Renal cortical epithelial cell (primary cell): ENCODE measurements around the gene HCFC1. TPM values are rescaled to one million over a fixed set of nuclear protein-coding genes. Genes with fewer than 3 reads are reported as not detected.

ENCODE experiments used
- DNase-seq: peaks from one replicate; pipeline ENCODE4 v3.0.0-alpha.2; 2011; ENCODE audit warnings: low read depth
- total RNA-seq: library from RNA; depleted of rRNA; stranded (reverse); fragments of >200 nt; gene quantifications from 2 replicates; pipeline ENCODE4 v1.2.3, GENCODE V29; 2014

The HCFC1 gene
- total RNA-seq, 1 donor from 2014 or later = 34.7 TPM

DNA sequence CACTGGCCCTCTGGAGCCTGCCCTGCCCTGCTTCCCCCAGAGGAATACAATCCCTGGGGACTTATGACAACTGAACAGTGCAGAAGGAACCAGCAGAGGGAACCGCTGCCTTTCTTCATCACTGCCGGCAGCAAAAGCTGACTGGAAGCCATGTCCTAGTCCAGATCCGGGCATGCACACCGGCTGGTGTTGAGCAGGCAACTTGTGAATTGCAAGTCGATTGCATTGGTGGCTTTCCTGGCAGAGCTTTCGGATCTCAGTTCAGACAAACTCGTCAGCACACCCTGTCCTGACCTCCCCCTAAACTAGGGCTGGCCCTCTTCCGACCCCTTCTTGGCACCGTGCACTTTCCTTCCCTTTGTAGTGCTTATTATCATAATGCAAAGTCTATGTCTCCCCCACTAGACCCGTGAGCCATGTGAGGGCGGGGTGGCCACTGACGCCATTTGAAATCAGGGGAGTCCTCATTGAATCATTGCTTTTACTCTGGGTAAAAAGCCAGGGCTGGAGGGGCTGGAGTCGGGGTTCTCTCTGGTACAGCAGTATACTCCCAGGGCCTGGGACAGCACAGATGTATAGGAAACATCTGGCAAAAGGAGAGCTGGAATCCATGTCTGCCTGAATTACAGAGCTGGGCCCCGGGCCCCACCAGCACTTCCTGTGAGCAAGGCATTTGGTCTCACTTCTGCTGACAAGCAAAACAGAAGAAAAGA is 47.3 kb downstream of the HCFC1 start:
- peak; percentile 43 for DNase-seq

DNA sequence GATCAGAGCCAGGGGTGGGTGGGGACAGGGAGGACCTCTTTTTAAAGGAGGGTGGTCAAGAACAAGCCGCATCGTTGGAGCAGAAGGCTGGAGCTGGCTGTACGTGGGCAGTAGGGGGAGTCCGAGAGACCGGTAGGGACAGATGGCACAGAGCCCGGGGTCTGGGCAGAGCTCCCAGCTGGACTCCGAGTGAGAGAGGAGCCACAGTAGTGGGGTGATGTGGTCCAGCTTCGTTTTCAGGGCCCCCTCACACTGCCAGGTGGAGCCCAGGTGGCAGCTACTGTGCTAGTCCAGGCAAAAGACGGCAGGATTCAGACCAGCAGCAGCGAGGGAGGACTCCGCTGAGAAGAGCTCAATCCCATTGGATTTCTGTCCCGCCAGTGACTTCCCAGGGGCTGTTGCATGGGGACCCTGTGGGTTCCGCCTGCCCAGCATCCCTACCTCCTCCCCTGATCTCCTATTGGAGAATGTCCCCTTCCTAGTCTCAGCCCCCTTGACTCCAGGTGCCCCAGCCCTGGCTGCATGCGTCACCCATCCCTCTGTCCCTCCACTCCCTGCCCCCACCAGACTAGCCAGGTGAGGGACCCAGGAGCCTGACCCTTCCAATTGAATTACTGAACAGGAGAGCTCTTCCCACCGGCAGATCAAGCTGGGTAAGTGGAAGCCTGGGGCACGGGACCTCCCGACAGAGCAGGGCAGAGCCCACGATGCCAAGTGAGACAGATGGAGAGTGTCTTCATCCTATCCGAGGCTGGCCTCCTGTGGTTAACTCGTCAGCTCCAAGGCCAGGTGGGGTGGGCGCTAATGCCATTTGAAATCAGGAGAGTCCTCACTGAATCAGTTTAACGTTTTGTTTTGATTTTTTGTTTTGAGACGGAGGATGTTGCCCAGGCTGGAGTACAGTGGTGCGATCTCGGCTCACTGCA is 48.4 kb downstream of the HCFC1 start:
- peak; percentile 28 for DNase-seq

DNA sequence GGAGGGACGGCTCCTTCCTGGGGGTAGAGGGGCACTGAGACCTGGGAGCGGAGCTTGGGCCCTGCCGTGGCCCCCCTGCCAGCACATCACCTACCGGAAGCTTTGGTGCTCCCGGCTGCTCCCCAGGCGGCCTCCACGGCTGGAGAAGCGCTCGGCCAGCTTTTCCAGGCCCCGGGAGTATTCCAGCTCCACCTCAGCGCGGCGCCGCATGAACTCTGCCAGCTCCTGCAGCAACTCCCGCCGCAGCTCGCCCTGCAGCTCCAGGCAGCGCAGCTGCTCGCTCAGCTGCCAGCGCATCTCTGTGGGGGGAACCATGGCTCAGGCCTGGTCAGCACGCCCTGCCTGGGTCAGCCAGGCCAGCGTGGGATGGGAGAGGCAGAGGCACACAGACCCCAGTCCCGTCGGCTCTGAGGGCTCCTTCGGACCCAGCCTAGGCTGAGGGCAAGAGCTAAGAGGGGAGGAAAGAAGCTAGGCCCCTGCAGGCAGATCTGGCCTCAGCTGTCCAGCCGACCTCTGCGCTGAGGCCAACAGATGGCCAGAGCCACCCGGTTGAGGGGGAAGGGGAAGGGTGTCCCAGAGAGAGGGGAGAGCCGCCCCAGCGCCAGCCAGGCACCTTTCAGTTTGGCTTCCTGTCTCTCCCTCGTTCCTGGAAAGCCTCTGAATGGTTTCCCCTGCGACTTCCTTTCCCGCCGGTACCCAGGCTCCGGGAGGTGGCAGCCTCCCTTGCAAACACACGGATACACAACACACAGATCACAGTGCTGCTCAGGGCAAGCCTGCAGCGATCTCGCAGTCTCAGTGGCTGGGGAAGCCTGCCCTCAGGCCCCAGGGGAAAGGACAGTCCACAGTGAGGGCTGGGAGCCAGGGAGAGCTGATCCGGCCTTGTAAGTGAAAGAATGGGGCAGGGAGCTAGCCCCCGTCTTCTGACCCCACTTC is 49.8 kb downstream of the HCFC1 start:
- no peak for DNase-seq

- no peak for DNase-seq
Observed at GRCh38 chrX:153921070-153921469, 50.5 kb downstream of the HCFC1 start.

DNA sequence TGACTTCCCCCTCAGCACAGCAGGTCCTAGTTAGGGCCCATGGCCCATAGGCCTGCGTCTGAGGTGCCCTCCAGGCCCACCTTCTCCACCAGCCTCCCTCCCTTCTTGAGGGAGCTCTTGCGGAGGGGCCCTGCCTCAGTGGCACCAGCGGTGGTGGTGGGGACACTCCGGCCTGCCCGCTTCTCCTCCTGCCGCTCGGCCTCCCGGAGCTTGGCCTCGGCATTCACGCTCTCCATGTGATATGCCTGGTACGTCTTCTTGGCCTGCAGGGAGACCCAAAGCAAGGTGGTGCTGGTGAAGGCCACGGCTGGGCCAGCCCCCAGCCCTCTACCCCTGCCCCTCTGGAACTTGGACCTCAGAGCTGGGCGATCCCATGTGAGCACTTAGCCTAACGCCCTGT is 51.1 kb downstream of the HCFC1 start:
- DNase-seq = no peak

DNA sequence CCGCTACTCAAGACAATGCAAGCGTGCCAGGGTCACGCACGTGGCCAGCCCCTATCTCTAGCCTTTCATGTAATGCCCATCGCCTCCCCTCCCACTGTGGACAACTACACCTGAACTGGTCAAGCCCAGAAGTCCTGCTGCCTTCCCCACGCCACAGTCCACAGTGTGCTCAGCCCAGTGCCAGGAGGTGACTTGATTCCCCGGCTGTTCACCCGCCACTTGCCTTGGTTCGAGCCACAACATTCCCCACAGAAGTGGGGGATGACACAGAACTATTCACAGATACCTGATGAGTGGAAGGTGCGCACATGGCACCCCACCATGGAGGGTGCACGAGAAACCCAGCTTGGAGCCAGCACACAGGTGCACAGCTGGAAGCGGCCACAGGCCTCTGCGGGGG is 52.3 kb downstream of the HCFC1 start:
- DNase-seq = no peak

DNA sequence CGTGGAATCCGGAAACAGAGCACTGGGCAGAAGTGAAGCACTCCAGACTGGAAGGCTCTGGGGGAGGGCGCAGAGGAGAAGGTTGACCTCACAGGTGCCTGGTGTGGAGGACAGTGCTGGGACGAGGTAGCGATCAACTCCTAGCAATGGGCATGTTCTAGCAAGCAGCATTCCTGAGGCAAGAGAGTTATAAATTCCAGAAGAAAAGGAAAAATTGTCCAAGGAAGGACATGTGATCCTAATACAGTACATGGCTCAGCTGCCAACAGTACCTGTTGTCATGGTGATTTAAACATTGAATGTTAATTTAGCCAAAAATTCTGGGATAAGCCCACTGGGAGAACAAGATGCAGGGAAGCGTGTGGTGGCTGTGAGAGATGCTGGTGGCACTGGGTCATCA is 53.7 kb downstream of the HCFC1 start:
- DNase-seq = no peak

DNA sequence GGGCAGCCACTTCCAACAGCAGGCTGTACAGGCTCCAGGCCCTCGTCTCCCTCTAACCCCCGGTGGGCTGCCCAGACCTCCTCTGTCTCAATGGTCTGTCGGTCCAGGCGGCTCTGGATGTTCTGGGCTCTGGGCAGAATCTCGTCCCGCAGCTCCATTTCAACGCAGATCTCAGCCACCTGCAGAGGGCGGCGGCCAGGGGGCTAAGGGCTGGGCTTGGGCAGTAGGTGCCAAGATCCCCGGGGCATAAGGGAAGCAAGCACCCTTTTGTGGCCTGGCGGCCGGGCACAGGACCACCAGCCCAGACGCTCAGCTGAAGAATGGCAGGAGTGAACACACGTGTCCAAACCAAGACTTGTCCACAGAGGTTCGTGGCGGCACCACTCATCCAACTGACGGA is 57.9 kb downstream of the HCFC1 start:
- no peak for DNase-seq

DNA sequence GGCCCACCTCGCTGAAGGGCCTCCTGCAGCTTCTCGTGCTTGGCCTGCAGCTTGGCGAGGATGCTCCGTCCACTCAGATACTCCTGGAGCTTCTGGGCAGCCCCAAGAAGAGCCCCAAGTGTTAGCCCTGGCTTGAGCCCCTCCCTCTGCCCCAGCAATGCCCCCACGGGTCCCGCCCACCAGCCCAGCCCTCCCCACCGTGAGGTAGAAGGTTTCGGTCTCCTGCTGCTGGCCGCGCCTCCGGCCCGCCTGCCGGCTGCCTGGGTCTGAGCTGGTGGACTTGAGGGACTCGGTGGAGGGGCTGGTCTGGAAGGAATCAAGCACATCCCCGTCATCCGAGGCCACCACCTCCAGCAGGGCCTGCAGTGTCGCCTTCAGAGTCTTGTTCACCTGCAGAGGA is 58.4 kb downstream of the HCFC1 start:
- no peak for DNase-seq

- DNase-seq = no peak
Observed at GRCh38 chrX:153911798-153912197, 59.8 kb downstream of the HCFC1 start.

- DNase-seq = no peak
Observed at GRCh38 chrX:153910446-153910845, 61.2 kb downstream of the HCFC1 start.

DNA sequence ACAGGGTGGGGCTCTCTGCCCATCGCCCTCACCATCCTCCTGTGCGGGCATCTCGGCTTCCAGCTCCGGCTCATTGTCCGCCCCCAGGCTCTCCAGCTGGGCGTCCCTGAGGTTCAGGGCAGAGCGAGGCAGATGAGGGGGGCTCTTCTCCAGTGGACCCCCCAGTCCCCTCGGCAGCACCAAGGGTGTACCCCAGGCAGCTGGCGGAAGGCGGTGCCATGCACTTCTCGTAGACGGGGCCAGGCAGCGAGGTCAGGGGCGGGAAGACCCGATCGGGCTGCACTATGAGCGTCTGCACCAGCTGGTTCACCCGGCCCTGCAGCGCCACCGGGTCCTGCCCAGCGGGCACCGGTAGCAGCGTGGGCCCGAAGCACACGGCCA is 61.6 kb downstream of the HCFC1 start:
- no peak for DNase-seq

DNA sequence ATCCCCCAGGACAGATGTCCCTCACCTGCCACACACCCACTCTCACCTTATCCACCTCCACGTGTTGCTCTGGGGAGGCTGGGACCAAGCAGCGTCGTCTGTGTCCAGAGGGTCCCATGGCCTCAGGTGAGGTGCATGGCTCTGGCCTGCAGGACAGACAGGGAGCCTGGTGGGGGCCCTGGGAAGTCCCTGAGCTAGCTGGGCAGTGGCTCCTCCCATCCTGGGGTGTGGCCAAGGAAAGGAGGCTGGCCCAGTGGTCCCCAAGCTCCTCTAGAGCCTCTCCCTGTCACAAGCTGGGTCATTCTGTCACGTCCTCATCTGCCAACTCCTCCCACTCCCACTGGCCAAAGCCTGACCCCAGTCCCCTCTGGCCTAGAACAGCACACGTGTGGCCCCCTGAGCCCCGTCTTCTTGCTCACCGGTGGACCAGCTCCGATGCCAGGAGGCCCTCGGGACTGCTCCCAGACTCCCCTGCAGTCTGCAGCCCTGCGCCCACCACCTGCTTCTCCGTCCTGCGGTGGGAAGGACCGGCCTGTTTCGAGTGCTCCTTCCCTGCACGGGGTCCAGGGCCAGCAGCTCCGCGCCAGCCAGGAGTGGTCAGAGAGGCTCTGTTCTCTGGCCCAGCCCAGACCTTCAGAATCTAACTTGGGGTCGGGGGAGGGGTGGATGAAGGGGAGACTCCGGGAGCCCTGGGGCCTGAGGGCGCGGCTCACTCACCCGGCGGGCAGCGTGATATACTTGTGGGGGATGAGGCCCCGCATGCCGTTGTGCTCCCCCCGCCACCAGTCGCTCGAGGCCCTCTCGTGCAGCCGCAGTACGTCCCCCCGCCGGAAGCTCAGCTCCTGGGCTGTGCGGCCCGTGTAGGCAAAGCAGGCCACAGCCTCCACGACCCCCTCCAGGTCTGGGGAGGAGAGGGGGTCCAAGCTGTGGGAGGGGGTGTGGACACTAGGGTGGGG is 62.3 kb downstream of the HCFC1 start:
- DNase-seq = no peak

GRCh38 chrX:153908219-153908860 is 63.3 kb downstream of the HCFC1 start:
- DNase-seq = no peak

DNA sequence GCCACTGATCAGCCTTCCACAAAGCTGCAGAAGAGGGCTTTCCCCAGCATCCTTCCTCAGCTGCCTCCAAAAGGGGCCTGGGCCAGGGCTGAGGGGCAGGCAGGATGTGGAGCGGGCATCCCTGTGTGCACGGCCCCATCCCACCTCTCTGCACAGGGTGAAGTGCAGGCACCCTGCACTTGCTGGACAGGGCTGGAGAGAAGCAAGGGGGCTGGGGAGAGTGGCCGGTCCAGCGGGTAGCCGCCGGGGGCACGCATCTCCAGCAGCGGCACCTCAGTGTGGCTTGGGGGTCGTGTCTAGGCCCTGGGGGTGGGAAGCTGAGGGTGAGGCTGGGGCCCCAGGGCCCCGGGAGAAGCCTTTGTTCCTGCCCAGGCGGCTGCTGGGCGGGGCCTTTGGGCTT is 64.2 kb downstream of the HCFC1 start:
- no peak for DNase-seq

DNA sequence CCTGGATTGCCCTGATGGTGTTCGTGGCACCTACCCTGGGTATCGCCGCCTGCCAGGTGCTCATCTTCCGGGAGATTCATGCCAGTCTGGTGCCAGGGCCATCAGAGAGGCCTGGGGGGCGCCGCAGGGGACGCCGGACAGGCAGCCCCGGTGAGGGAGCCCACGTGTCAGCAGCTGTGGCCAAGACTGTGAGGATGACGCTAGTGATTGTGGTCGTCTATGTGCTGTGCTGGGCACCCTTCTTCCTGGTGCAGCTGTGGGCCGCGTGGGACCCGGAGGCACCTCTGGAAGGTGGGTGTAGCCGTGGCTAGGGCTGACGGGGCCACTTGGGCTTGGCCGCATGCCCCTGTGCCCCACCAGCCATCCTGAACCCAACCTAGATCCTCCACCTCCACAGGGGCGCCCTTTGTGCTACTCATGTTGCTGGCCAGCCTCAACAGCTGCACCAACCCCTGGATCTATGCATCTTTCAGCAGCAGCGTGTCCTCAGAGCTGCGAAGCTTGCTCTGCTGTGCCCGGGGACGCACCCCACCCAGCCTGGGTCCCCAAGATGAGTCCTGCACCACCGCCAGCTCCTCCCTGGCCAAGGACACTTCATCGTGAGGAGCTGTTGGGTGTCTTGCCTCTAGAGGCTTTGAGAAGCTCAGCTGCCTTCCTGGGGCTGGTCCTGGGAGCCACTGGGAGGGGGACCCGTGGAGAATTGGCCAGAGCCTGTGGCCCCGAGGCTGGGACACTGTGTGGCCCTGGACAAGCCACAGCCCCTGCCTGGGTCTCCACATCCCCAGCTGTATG is 65.3 kb downstream of the HCFC1 start:
- no peak for DNase-seq

GRCh38 chrX:153905481-153906095 is 66.0 kb downstream of the HCFC1 start:
- DNase-seq = no peak

GRCh38 chrX:153903991-153904957 is 67.3 kb downstream of the HCFC1 start, which contains the start of gene AVPR2:
TSS of gene AVPR2 (plus strand) at chrX:153904673. CDS start at chrX:153905146, 473 bp downstream.
- DNase-seq = no peak
